GM12878 (cell line): Measurements from ENCODE around the gene TRAPPC2. TPM values are rescaled to one million over a fixed set of nuclear protein-coding genes. Genes with fewer than 3 reads are reported as not detected.
A peak's percentile ranks its signal among the peaks of the same experiment; 100 is the strongest.

Experiments
- BRCA1 ChIP-seq: IDR thresholded peaks from 2 replicates; pipeline ENCODE4 v1.6.1; 2011; ENCODE audit warnings: low read depth, low read length, improper control_type of control experiment
- FOXM1 ChIP-seq: IDR thresholded peaks from 2 replicates; pipeline ENCODE4 v1.6.1; 2012; ENCODE audit warnings: low read depth, mild to moderate bottlenecking, inconsistent platforms, low read length, moderate library complexity
- MXI1 ChIP-seq: fragments of 150-350 bp; IDR thresholded peaks from 2 replicates; pipeline ENCODE4 v1.6.1; 2011; ENCODE audit warnings: low read depth, mild to moderate bottlenecking, inconsistent platforms, low read length, improper control_type of control experiment
- MYB ChIP-seq: fragments of 150-350 bp; IDR thresholded peaks from 2 replicates; pipeline ENCODE4 v1.6.1; 2014; ENCODE audit warnings: mild to moderate bottlenecking, low read depth, low read length, borderline replicate concordance
- MYC ChIP-seq: IDR thresholded peaks from 2 replicates; pipeline ENCODE4 v1.6.1; 2011; ENCODE audit warnings: mild to moderate bottlenecking, low read length, moderate library complexity, inconsistent platforms; ENCODE audit not compliant: insufficient read depth, insufficient replicate concordance, insufficient read length, severe bottlenecking
- NBN ChIP-seq: fragments of 450-650 bp; IDR thresholded peaks from 2 replicates; pipeline ENCODE4 v1.6.1; 2016
- POU2F2 ChIP-seq: IDR thresholded peaks from 3 replicates; pipeline ENCODE4 v1.6.1; 2011; ENCODE audit warnings: low read depth, mild to moderate bottlenecking, low read length, borderline replicate concordance
- SMC3 ChIP-seq: IDR thresholded peaks from 2 replicates; pipeline ENCODE4 v1.6.1; 2011; ENCODE audit warnings: low read length, improper control_type of control experiment, borderline replicate concordance
- polyA plus RNA-seq, 11 experiments: library from polyadenylated mRNA; depleted of rRNA in 4 of 11; unstranded in 6 of 11; stranded (reverse) in 5 of 11; fragments of >200 nt; fragmentation: Nextera tagmentation in 4 of 11; fragmentation: Illumina TruSeq in 1 of 11; extraction: Ambion mirVana in 4 of 11; extraction: Trizol in 1 of 11; gene quantifications; 1 replicate in 1 of 11; 2 replicates in 10 of 11; pipeline versions ENCODE4 v1.2.1 to v1.2.3, GENCODE V29; 2011 to 2016; ENCODE audit warnings: inconsistent platforms in 2 of 11, missing spikeins in 2 of 11, low read depth in 1 of 11
- total RNA-seq, 4 experiments: library from RNA; depleted of rRNA in 3 of 4; stranded (reverse); fragments of >200 nt in 3 of 4; fragmentation: Illumina TruSeq in 1 of 4; extraction: Trizol in 1 of 4; gene quantifications; 2 replicates each; pipeline versions ENCODE4 v1.2.1 to v1.2.3, GENCODE V29; 2013 to 2021
- TF ChIP-seq, protein P1 (sequence below): IDR thresholded peaks from 2 replicates; pipeline ENCODE4 v1.6.1; 2011; ENCODE audit warnings: low read depth, low read length, improper control_type of control experiment, borderline replicate concordance
- TF ChIP-seq, protein P2 (sequence below): fragments of 450-650 bp; IDR thresholded peaks from 2 replicates; pipeline ENCODE4 v1.6.1; 2017; ENCODE audit warnings: mild to moderate bottlenecking, moderate library complexity

TRAPPC2 gene
- total and polyA plus RNA-seq, 10 of the 15 experiments (the other 5 are each of a cell fraction or from before 2014, with no cell fraction given): 12.4 to 28.4 (median 21.3) TPM

GRCh38 chrX:13759152-13759718, 24.8 kb upstream of the TRAPPC2 start (continued):
- TF ChIP-seq, protein P1, sequence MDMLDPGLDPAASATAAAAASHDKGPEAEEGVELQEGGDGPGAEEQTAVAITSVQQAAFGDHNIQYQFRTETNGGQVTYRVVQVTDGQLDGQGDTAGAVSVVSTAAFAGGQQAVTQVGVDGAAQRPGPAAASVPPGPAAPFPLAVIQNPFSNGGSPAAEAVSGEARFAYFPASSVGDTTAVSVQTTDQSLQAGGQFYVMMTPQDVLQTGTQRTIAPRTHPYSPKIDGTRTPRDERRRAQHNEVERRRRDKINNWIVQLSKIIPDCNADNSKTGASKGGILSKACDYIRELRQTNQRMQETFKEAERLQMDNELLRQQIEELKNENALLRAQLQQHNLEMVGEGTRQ: no peak
- TF ChIP-seq SMC3 (no peak), BRCA1 (no peak), POU2F2 (no peak; the same call in 2 of the 3 replicates), NBN (peak; percentile 76), MXI1 (no peak), MYB (no peak), FOXM1 (peak; percentile 65; the same call in 1 of the 2 replicates), MYC (no peak)
- TF ChIP-seq, protein P2, sequence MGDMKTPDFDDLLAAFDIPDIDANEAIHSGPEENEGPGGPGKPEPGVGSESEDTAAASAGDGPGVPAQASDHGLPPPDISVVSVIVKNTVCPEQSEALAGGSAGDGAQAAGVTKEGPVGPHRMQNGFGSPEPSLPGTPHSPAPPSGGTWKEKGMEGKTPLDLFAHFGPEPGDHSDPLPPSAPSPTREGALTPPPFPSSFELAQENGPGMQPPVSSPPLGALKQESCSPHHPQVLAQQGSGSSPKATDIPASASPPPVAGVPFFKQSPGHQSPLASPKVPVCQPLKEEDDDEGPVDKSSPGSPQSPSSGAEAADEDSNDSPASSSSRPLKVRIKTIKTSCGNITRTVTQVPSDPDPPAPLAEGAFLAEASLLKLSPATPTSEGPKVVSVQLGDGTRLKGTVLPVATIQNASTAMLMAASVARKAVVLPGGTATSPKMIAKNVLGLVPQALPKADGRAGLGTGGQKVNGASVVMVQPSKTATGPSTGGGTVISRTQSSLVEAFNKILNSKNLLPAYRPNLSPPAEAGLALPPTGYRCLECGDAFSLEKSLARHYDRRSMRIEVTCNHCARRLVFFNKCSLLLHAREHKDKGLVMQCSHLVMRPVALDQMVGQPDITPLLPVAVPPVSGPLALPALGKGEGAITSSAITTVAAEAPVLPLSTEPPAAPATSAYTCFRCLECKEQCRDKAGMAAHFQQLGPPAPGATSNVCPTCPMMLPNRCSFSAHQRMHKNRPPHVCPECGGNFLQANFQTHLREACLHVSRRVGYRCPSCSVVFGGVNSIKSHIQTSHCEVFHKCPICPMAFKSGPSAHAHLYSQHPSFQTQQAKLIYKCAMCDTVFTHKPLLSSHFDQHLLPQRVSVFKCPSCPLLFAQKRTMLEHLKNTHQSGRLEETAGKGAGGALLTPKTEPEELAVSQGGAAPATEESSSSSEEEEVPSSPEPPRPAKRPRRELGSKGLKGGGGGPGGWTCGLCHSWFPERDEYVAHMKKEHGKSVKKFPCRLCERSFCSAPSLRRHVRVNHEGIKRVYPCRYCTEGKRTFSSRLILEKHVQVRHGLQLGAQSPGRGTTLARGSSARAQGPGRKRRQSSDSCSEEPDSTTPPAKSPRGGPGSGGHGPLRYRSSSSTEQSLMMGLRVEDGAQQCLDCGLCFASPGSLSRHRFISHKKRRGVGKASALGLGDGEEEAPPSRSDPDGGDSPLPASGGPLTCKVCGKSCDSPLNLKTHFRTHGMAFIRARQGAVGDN: no peak
